ENCODE results near the gene FLOT1. TPM values are rescaled to one million over a fixed set of nuclear protein-coding genes. Genes with fewer than 3 reads are reported as not detected.
A peak's percentile ranks its signal among the peaks of the same experiment; 100 is the strongest.

Gene FLOT1
- total and polyA plus RNA-seq, 9 of the 15 experiments (the other 6 are each of a cell fraction or from before 2014, with no cell fraction given) = 11.7 to 149 (median 118) TPM

- TF ChIP-seq ZNF318 (IDR thresholded peaks at IDR 0.05; ENCODE audit: borderline replicate concordance in 1 of 2, low read depth in 1 of 2) = peak in 1 of 2 experiments; percentile 96; a peak in 2 of 4 replicates
- peak; percentile 87; the same call in 1 of the 2 replicates for TF ChIP-seq CHCHD3 (CRISPR knock-in tag; IDR thresholded peaks at IDR 0.05)
- peak; percentile 89 for TF ChIP-seq NUFIP1 (IDR thresholded peaks at IDR 0.05; ENCODE audit: partially characterized antibody)
- TF ChIP-seq ZNF212 (CRISPR knock-in tag; IDR thresholded peaks at IDR 0.05) = no peak
- no peak for TF ChIP-seq SRSF9 (IDR thresholded peaks at IDR 0.05; ENCODE audit: borderline replicate concordance, low read depth, low read length)
- no peak for TF ChIP-seq U2AF1 (optimal IDR thresholded peaks at IDR 0.05; ENCODE audit: low read depth, low read length)
- no peak for TF ChIP-seq HOMEZ (CRISPR knock-in tag; IDR thresholded peaks at IDR 0.05)
- TF ChIP-seq NFXL1 (CRISPR knock-in tag; IDR thresholded peaks at IDR 0.05) = no peak
- peak; percentile 93 to 94 for TF ChIP-seq NRF1 (conservative IDR thresholded peaks at IDR 0.05 in 1 of 2, IDR thresholded peaks at IDR 0.05 in 1 of 2)
- peak; percentile 89; the same call in 1 of the 2 replicates for TF ChIP-seq ZNF511 (CRISPR knock-in tag; IDR thresholded peaks at IDR 0.05)
- peak; percentile 24 to 32; a peak in 3 of 4 replicates for TF ChIP-seq RAD21 (CRISPR knock-in tag; conservative IDR thresholded peaks at IDR 0.05 in 1 of 2, IDR thresholded peaks at IDR 0.05 in 1 of 2)
- TF ChIP-seq SMARCE1 (IDR thresholded peaks at IDR 0.05) = peak; percentile 16; the same call in 1 of the 2 replicates
- peak; percentile 92 for TF ChIP-seq SETDB1 (IDR thresholded peaks at IDR 0.05; ENCODE audit: low read length)
- no peak for TF ChIP-seq ZNF507 (tag; conservative IDR thresholded peaks at IDR 0.05)
- TF ChIP-seq MBD2 (IDR thresholded peaks at IDR 0.05; ENCODE audit: borderline replicate concordance, low read depth) = peak; percentile 95
- TF ChIP-seq ELK3 (CRISPR knock-in tag; IDR thresholded peaks at IDR 0.05) = no peak
These were observed 25.2 kb downstream of the FLOT1 start, which contains the start of gene MDC1 (continued) for GRCh38 chr6:30717129-30717844.
